ENCODE measurements around the gene DNASE2B.

DNA sequence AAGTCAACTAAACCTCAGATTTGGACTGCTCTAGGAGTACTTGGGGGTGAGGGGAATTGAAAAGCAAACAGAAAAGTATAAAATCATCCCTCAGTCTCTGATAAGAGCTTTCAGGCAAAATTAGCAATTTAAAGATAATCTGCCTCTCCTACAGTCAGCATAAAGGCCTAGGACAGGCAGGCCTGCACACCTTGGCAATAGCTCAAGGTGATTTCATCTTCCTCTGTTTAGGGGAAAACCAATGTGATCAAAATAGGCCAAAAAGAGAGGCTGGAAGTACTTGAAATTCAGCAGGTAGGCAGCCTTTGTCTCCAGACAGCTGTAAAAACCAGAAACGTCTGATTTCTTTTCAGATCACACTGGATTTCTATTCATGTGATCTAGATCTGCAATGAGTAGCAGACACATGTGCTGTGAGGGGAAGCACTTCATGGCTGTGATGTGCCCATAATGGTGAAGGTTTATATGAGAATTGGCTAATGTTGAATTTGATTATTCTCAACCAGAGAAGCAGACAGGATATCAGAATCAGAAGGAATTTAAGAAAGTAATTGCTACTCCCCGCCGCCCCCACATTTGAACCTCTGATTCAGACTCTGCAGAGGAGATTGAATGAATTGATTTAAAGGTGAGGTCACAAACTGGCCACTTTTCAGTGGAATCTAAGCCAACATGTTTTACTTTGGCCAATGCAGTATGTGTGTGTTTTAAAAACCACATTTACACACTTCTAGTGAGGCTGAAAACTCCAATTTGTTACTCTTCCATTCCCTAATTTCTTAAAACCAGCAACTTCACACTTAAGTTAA lies 45.8 kb upstream of the DNASE2B start:
- TF ChIP-seq TAF1 (IDR thresholded peaks at IDR 0.05; ENCODE audit: borderline replicate concordance, insufficient read depth, low read length) (no peak), POLR2AphosphoS5 (IDR thresholded peaks at IDR 0.05; ENCODE audit: low read depth, low read length) (no peak), SIN3A (IDR thresholded peaks at IDR 0.05; ENCODE audit: borderline replicate concordance, insufficient read depth, low read length) (no peak), REST (IDR thresholded peaks at IDR 0.05; ENCODE audit: insufficient read depth in 1 of 2, low read depth in 2 of 2, low read length in 2 of 2) (no peak)
